Muscle of leg (tissue), 11 donors: ENCODE measurements around the gene CASP2. TPM values are rescaled to one million over a fixed set of nuclear protein-coding genes. Genes with fewer than 3 reads are reported as not detected.

ENCODE experiments used
- DNase-seq: peaks from one replicate; pipeline ENCODE4 v3.0.0; 2013
- H3K27ac ChIP-seq: one replicate; pipeline ENCODE4 v1.5.1; 2013; ENCODE audit warnings: mild to moderate bottlenecking, low read length, control low read depth
- H3K27me3 ChIP-seq: one replicate; pipeline ENCODE4 v1.6.1; 2013; ENCODE audit warnings: low read length; ENCODE audit not compliant: control insufficient read depth, insufficient read depth
- H3K36me3 ChIP-seq: one replicate; pipeline ENCODE4 v1.6.1; 2013; ENCODE audit warnings: low read length; ENCODE audit not compliant: control insufficient read depth, insufficient read depth
- H3K4me1 ChIP-seq: one replicate; pipeline ENCODE4 v1.6.1; 2013; ENCODE audit warnings: low read length; ENCODE audit not compliant: control insufficient read depth, insufficient read depth
- H3K4me3 ChIP-seq: one replicate; pipeline ENCODE4 v1.5.1; 2013; ENCODE audit warnings: low read length, control low read depth
- H3K9me3 ChIP-seq: replicated peaks from 2 replicates; pipeline ENCODE4 v1.6.1; 2013; ENCODE audit warnings: low read depth, low read length; ENCODE audit not compliant: control insufficient read depth
- WGBS: methylation state at CpG from one replicate; pipeline ENCODE4 v1.1.5; 2013; ENCODE audit warnings: missing lambda C conversion rate; ENCODE audit not compliant: insufficient coverage; 5-methylcytosine and 5-hydroxymethylcytosine counted together
- polyA plus RNA-seq, 8 donors: library from polyadenylated mRNA; unstranded; fragments of 120-200 nt; gene quantifications; one replicate each; pipeline versions ENCODE4 v1.2.1 to v1.2.3, GENCODE V29; 2013; ENCODE audit warnings: inconsistent platforms in 1 of 8, low replicate concordance in 1 of 8; ENCODE audit not compliant: insufficient read length in 8 of 8, insufficient read depth in 1 of 8
- total RNA-seq: library from RNA; stranded (reverse); fragments of 120-200 nt; gene quantifications from one replicate; pipeline ENCODE4 v1.2.4, GENCODE V29; 2013

CASP2 gene
- total and polyA plus RNA-seq, 9 donors: 12.1 to 29.1 (median 21.2) TPM

DNA sequence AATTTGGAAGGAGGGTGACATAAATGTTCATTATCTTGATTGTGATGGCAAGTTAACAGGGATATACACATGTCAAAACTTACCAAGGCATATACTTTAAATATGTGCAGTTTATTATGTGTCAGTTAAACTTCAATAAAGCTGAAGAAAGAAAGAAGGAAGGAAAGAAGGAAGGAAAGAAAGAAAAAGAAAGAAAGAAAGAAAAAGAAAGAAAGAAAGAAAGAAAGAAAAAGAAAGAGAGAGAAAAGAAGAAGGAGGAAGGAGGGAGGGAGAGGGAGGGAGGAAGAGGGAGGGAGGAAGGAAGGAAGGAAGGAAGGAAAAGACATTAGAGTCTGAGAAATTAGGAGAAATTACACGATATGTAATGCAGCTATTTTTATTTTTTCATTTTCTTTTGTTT is 40.8 kb upstream of the CASP2 start:
- no CpG with 5 or more reads among the region's 1 CpG for WGBS

DNA sequence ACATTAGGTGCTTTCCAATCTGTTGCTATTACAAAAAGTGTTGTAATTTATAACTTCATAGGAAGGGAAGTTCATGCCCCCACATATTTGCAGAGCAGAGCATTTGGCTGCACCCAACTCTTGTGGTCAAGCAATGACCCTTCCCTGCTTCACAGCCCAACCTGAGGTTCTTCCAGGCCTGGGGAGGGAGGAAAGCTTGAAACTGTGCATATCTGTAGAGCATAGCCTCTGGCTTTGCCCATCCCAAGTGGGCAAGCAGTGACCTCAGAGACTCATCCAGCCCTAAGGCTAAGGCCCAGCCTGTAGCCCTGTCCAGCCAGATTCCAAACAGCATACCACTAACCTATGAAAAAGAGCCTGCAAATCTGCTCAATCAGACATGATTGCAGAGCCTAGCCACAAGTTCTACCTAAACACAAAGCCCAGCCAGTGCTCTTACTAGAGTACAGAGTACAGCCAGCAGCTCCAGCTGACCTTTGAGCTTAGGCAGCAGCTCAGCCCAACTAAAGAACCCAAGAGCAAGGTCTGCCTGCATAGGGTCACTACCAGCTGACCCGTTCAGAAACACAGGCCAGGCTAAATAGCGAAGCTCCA is 39.3 kb upstream of the CASP2 start:
- Histone ChIP-seq H3K27ac (no peak overlapping the region), H3K27me3 (no peaks in the 10 kb centered on the region), H3K4me1 (no peaks in the 10 kb centered on the region), H3K4me3 (no peak overlapping the region), H3K36me3 (no peaks in the 10 kb centered on the region), H3K9me3 (peaks cover 2% of the 10 kb centered on the region)
- no peak for DNase-seq
- WGBS: 73% methylated on average over 2 of the region's 2 CpGs

More for the DNA sequence above, 40.8 kb upstream of the CASP2 start:
- H3K27me3 ChIP-seq: no peaks in the 10 kb centered on the region
- no peaks in the 10 kb centered on the region for H3K36me3 ChIP-seq
- no peaks in the 10 kb centered on the region for H3K9me3 ChIP-seq
- peaks cover 3% of the 10 kb centered on the region for H3K4me1 ChIP-seq
- H3K27ac ChIP-seq: no peak overlapping the region
- DNase-seq: no peak
- no peak overlapping the region for H3K4me3 ChIP-seq

DNA sequence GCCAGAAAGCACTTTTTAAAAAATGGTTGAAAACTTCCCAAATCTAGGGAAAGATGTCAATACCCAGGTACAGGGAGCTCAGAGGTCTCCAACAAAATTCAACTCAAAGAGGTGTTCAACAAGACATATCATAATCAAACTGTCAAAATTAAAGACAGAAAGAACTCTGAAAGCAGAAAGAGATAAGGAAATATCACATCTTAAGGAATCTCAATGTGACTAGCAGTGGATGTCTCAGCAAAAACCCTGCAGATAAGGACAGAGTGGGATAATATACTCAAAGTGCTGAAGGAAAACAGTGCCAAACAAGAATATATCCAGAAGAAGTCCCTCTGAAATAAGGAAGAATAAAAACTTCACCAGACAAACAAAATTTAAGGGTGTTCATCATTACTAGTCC is 38.0 kb upstream of the CASP2 start:
- Histone ChIP-seq H3K4me1 (no peaks in the 10 kb centered on the region), H3K36me3 (no peaks in the 10 kb centered on the region), H3K4me3 (no peak overlapping the region), H3K9me3 (peaks cover 2% of the 10 kb centered on the region), H3K27ac (no peak overlapping the region), H3K27me3 (no peaks in the 10 kb centered on the region)
- DNase-seq: no peak

DNA sequence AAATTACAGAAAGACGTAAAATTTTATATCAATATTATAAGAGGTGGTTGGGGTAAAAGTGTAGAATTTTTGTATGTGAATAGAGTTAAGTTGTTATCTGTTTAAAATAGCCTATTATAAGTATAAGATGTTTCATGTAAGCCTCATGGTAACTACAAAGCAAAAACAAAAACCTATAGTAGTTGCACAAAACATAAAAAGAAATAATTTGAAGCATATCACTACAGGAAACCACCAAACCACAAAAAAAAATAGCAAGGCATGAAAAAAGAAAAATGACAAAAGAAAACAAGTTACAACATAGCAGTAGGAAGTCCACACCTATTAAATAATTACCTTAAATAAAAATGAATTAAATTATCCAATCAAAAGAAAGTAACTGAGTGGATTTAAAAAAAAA is 37.3 kb upstream of the CASP2 start:
- no CpG with 5 or more reads among the region's 1 CpG for WGBS
- Histone ChIP-seq H3K4me1 (no peaks in the 10 kb centered on the region), H3K4me3 (no peak overlapping the region), H3K27me3 (no peaks in the 10 kb centered on the region), H3K9me3 (peaks cover 2% of the 10 kb centered on the region), H3K27ac (no peak overlapping the region), H3K36me3 (no peaks in the 10 kb centered on the region)
- DNase-seq: no peak

DNA sequence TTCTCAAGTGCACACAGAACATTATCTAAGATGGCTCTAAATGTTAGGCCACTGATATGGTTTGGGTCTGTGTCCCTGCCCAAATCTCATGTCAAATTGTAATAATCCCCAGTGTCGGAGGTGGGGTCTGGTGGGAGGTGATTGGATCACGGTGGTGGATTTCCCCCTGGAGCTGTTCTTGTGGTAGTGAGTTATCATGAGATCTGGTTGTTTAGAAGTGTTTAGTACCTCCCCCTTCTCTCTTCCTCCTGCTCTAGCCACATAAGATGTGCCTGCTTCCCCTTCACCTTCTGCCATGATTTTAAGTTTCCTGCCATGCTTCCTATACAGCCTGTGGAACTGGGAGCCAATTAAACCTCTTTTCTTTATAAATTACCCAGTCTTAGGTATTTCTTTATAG is 36.1 kb upstream of the CASP2 start:
- no peak for DNase-seq
- H3K27me3 ChIP-seq: no peaks in the 10 kb centered on the region
- no peaks in the 10 kb centered on the region for H3K4me1 ChIP-seq
- H3K27ac ChIP-seq: no peak overlapping the region
- H3K4me3 ChIP-seq: no peak overlapping the region
- WGBS: 100% methylated on average over 1 of the region's 2 CpGs
- H3K36me3 ChIP-seq: no peaks in the 10 kb centered on the region
- H3K9me3 ChIP-seq: peaks cover 2% of the 10 kb centered on the region

DNA sequence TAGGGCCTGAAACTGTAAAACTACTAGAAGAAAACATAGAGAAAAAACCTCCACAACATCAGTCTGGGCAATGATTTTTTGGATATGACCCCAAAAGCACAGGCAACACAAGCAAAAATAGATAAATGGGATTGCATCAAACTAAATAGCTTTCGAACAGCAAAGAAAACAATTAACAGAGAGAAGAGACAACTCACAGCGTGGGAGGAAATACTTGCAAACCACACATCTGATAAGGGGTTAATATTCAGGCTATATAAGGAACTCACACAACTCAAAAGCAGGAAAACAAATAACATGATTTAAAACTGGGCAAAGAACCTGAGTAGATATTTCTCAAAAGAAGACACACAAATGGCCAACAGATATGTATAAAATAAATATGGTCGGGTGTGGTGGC is 32.6 kb upstream of the CASP2 start:
- Histone ChIP-seq H3K27ac (no peak overlapping the region), H3K4me1 (no peaks in the 10 kb centered on the region), H3K27me3 (no peaks in the 10 kb centered on the region), H3K4me3 (no peak overlapping the region), H3K36me3 (no peaks in the 10 kb centered on the region), H3K9me3 (peaks cover 2% of the 10 kb centered on the region)
- no peak for DNase-seq
- no CpG with 5 or more reads among the region's 3 CpGs for WGBS

DNA sequence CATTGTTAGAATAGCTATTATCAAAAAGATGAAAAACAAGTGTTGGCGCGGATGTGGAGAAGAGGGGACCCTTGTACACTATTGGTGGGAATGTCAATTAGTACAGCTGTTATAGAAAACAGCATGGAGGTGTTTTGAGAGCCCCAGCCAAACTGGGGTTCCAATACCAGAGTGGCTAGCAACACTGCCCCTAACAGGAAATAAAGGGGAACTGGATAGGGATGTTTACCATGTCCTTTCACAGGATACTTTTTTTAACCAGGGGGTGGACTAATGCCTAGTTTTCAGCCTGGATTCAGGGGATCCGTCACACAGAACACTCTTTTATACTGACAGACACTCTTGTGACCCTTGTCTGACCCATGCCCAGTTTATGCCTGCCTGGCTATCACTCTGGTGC is 31.8 kb upstream of the CASP2 start:
- H3K27me3 ChIP-seq: no peaks in the 10 kb centered on the region
- no peak overlapping the region for H3K27ac ChIP-seq
- no peak overlapping the region for H3K4me3 ChIP-seq
- no peaks in the 10 kb centered on the region for H3K36me3 ChIP-seq
- no peak for DNase-seq
- H3K4me1 ChIP-seq: no peaks in the 10 kb centered on the region
- peaks cover 2% of the 10 kb centered on the region for H3K9me3 ChIP-seq
- 71% methylated on average over 1 of the region's 3 CpGs for WGBS

DNA sequence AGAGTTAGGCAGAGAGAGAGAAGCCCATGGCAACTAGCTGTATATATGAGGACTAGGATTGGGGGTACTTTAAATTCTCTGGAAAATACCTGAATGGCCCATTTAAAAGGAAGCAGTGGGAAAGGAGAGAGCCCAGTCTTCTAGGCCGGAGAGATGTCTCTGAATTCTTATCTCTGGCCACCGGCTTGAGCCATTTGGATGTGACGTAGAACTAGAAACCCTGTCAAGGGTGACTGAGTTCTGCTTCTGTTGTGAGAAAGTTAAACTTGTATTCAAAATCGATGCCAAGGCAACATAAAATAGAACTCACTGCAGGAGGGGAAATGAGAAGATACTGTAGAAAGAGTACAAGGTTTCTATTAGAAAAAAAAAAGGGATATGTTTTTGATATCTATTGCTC is 31.2 kb upstream of the CASP2 start:
- Histone ChIP-seq H3K36me3 (no peaks in the 10 kb centered on the region), H3K9me3 (peaks cover 2% of the 10 kb centered on the region), H3K27me3 (no peaks in the 10 kb centered on the region), H3K27ac (no peak overlapping the region), H3K4me3 (no peak overlapping the region), H3K4me1 (no peaks in the 10 kb centered on the region)
- no peak for DNase-seq
- WGBS: 94% methylated on average over 3 of the region's 4 CpGs

DNA sequence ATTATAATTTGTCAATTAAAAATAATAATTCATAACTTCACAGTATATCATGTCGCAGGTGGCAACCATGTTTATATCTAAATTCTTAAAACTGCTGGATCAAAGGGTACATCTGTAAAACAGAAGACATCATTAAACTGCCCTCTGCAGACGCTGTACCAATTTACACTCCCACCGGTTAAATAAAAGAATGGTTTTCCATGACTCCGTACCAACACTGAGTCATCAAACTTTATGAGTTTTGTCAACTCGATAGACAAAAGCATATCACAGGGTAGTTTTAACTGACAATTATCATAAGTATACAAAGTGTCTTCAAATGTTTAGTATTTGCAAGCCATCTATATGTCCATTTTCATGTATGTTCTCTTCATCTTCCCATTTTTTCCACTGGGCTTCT is 30.6 kb upstream of the CASP2 start:
- H3K36me3 ChIP-seq: no peaks in the 10 kb centered on the region
- no peak overlapping the region for H3K27ac ChIP-seq
- H3K27me3 ChIP-seq: no peaks in the 10 kb centered on the region
- no CpG with 5 or more reads among the region's 5 CpGs for WGBS
- H3K4me3 ChIP-seq: no peak overlapping the region
- DNase-seq: no peak
- H3K9me3 ChIP-seq: peaks cover 2% of the 10 kb centered on the region
- peaks cover under 1% of the 10 kb centered on the region for H3K4me1 ChIP-seq

DNA sequence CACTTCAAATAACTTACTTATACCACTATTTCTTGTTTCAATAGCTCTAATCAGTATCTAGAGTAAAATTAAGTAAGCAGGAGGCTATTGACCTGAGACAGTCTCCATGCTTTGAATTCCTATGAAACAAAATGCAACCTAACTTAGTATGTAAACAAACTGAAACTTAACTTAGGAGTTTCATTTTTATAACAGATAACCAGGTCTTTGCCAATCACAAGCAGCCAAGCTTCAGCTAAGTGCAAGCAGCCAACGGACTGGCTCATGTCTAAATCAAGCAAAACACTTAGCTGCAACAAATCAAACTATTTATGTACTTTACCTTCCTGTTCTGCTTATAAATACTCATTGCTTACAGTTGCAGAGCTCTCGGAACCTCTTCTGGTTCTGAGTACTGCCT is 29.3 kb upstream of the CASP2 start:
- H3K27ac ChIP-seq: no peak overlapping the region
- no peak for DNase-seq
- H3K9me3 ChIP-seq: no peaks in the 10 kb centered on the region
- peaks cover 6% of the 10 kb centered on the region for H3K4me1 ChIP-seq
- no peaks in the 10 kb centered on the region for H3K36me3 ChIP-seq
- H3K27me3 ChIP-seq: no peaks in the 10 kb centered on the region
- WGBS: 60% methylated on average over 1 of the region's 2 CpGs
- H3K4me3 ChIP-seq: no peak overlapping the region

DNA sequence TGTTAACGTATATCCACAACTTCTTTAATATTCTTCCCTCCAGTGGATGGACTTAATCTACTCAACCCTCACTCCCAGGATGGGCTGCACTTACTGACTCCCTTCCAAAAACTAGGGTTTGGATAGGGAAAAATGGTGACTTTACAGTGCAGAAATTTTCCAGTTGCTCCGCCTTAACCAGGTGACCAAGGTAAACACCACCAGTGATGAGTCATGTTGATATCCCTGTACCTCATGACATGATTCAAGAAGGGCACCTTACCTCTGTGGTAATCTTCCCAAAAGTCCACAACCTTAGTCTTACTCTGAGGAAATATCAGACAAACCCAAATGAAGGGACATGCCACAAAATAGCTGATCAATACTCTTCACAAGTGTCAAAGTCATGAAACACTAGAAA is 28.4 kb upstream of the CASP2 start:
- DNase-seq: no peak
- Histone ChIP-seq H3K36me3 (peaks cover 2% of the 10 kb centered on the region), H3K27ac (no peak overlapping the region), H3K27me3 (no peaks in the 10 kb centered on the region), H3K9me3 (no peaks in the 10 kb centered on the region), H3K4me3 (no peak overlapping the region), H3K4me1 (peaks cover 15% of the 10 kb centered on the region)
- WGBS: no CpG with 5 or more reads among the region's 2 CpGs
